SK-N-SH (cell line): ENCODE data around the gene CBLB. TPM values are rescaled to one million over a fixed set of nuclear protein-coding genes. Genes with fewer than 3 reads are reported as not detected.

ENCODE experiments used
- CTCF ChIA-PET: fragments of 300-600, 350-600 bp; formaldehyde crosslinking; extraction: SDS; loops from one replicate; lab custom pipeline; 2021; lab: Yijun Ruan, JAX
- POLR2A ChIA-PET: fragments of 350-600 bp; sonication (Branson Sonifier 250); formaldehyde crosslinking; extraction: SDS; loops from one replicate; lab custom pipeline; 2020; ENCODE audit warnings: antibody characterized with exemption, inconsistent platforms; lab: Yijun Ruan, JAX
- DNase-seq: peaks from one replicate; pipeline ENCODE4 v3.0.0; 2012
- H2AFZ ChIP-seq: fragments of 200-600 bp; sonication (generic); 2 replicates; pipeline ENCODE4 v1.8.1; 2016; ENCODE audit warnings: antibody characterized with exemption, mild to moderate bottlenecking, low read depth
- H3F3A ChIP-seq: fragments of 200-600 bp; sonication (generic); replicated peaks from 2 replicates; pipeline ENCODE3; 2016; ENCODE audit warnings: antibody characterized with exemption, mild to moderate bottlenecking; ENCODE audit not compliant: insufficient read depth
- H3K27ac ChIP-seq, 2 experiments: fragments of 200-500 bp in 1 of 2; fragments of 200-600 bp in 1 of 2; sonication (Bioruptor generic) in 1 of 2; sonication (generic), shearing (Covaris generic) in 1 of 2; 2 replicates each; pipeline versions ENCODE4 v1.5.1 to v1.6.1; 2014 to 2016; ENCODE audit warnings: low read depth in 2 of 2, inconsistent platforms in 1 of 2, low read length in 1 of 2, mild to moderate bottlenecking in 1 of 2, mixed read lengths in 1 of 2
- H3K27me3 ChIP-seq: fragments of 200-600 bp; sonication (generic), shearing (Covaris generic); 2 replicates; pipeline ENCODE4 v1.6.1; 2016; ENCODE audit warnings: mixed run types; ENCODE audit not compliant: insufficient read depth
- H3K36me3 ChIP-seq, 2 experiments: fragments of 200-500 bp in 1 of 2; fragments of 200-600 bp in 1 of 2; sonication (Bioruptor generic) in 1 of 2; sonication (generic) in 1 of 2; replicated peaks in 1 of 2; 2 replicates each; pipeline versions ENCODE3 to v1.5.1; 2014 to 2016; ENCODE audit warnings: low read length in 1 of 2, mild to moderate bottlenecking in 1 of 2; ENCODE audit not compliant: insufficient read depth in 2 of 2, control insufficient read depth in 1 of 2
- H3K4me1 ChIP-seq, 2 experiments: fragments of 200-500 bp in 1 of 2; fragments of 200-600 bp in 1 of 2; sonication (Bioruptor generic) in 1 of 2; sonication (generic), shearing (Covaris generic) in 1 of 2; 2 replicates each; pipeline versions ENCODE4 v1.5.1 to v1.6.1; 2014 to 2016; ENCODE audit warnings: low read depth in 1 of 2, low read length in 1 of 2, mixed run types in 1 of 2; ENCODE audit not compliant: insufficient read depth in 2 of 2, control insufficient read depth in 1 of 2
- H3K4me2 ChIP-seq: fragments of 200-600 bp; sonication (generic), shearing (Covaris generic); 2 replicates; pipeline ENCODE4 v1.6.1; 2017; ENCODE audit warnings: mixed run types
- H3K4me3 ChIP-seq, 2 experiments: fragments of 200-500 bp in 1 of 2; fragments of 200-600 bp in 1 of 2; sonication (Bioruptor generic) in 1 of 2; sonication (generic), shearing (Covaris generic) in 1 of 2; 2 replicates each; pipeline versions ENCODE4 v1.5.1 to v1.8.1; 2014 to 2016; ENCODE audit warnings: low read depth in 2 of 2, inconsistent platforms in 1 of 2, low read length in 1 of 2, mild to moderate bottlenecking in 1 of 2, mixed read lengths in 1 of 2, moderate library complexity in 1 of 2
- H3K79me2 ChIP-seq: fragments of 200-600 bp; sonication (generic); 2 replicates; pipeline ENCODE4 v1.8.1; 2017; ENCODE audit warnings: mild to moderate bottlenecking; ENCODE audit not compliant: insufficient read depth
- H3K9ac ChIP-seq: fragments of 200-600 bp; sonication (generic); 2 replicates; pipeline ENCODE4 v1.6.1; 2017; ENCODE audit warnings: mixed run types
- H3K9me2 ChIP-seq: fragments of 200-600 bp; sonication (generic); 2 replicates; pipeline ENCODE4 v1.6.1; 2017; ENCODE audit warnings: mixed run types
- H3K9me3 ChIP-seq: fragments of 200-600 bp; sonication (generic); 2 replicates; pipeline ENCODE4 v1.6.1; 2017; ENCODE audit warnings: mixed run types, mild to moderate bottlenecking, moderate library complexity
- H4K20me1 ChIP-seq: fragments of 200-600 bp; sonication (generic); 2 replicates; pipeline ENCODE4 v1.6.1; 2017; ENCODE audit warnings: mild to moderate bottlenecking, mixed run types; ENCODE audit not compliant: insufficient read depth
- CTCF ChIP-seq: fragments of 200-600 bp; sonication (generic); IDR thresholded peaks from 2 replicates; pipeline ENCODE4 v1.6.1; 2017; ENCODE audit warnings: antibody characterized with exemption, mild to moderate bottlenecking, moderate library complexity
- ELF1 ChIP-seq: IDR thresholded peaks from 2 replicates; pipeline ENCODE4 v1.4.0; 2012
- FOSL2 ChIP-seq: IDR thresholded peaks from 2 replicates; pipeline ENCODE4 v1.4.0; 2012; ENCODE audit warnings: low read depth, mild to moderate bottlenecking, moderate library complexity, borderline replicate concordance
- GABPA ChIP-seq: IDR thresholded peaks from 2 replicates; pipeline ENCODE4 v1.4.0; 2012; ENCODE audit warnings: low read depth, mild to moderate bottlenecking
- GATA2 ChIP-seq: sonication (generic); formaldehyde crosslinking; IDR thresholded peaks from 2 replicates; pipeline ENCODE4 v1.5.0; 2020; ENCODE audit warnings: mild to moderate bottlenecking, missing genetic modification reagents
- JUND ChIP-seq: IDR thresholded peaks from 2 replicates; pipeline ENCODE4 v1.4.0; 2012
- MAX ChIP-seq: IDR thresholded peaks from 2 replicates; pipeline ENCODE4 v1.4.0; 2012; ENCODE audit warnings: low read depth
- MEF2A ChIP-seq: IDR thresholded peaks from 2 replicates; pipeline ENCODE4 v1.4.0; 2012; ENCODE audit warnings: low read depth, borderline replicate concordance
- NFIC ChIP-seq: IDR thresholded peaks from 2 replicates; pipeline ENCODE4 v1.4.0; 2012; ENCODE audit warnings: borderline replicate concordance
- NRF1 ChIP-seq: IDR thresholded peaks from 2 replicates; pipeline ENCODE4 v1.6.1; 2012; ENCODE audit warnings: low read depth, mild to moderate bottlenecking, low read length
- PBX3 ChIP-seq: IDR thresholded peaks from 2 replicates; pipeline ENCODE4; 2012
- RAD21 ChIP-seq: IDR thresholded peaks from 2 replicates; pipeline ENCODE4 v1.6.1; 2012; ENCODE audit warnings: mild to moderate bottlenecking, low read length
- RCOR1 ChIP-seq: fragments of 150-350 bp; IDR thresholded peaks from 2 replicates; pipeline ENCODE4 v1.6.1; 2017; ENCODE audit warnings: antibody characterized with exemption, low read length
- REST ChIP-seq: IDR thresholded peaks from 2 replicates; pipeline ENCODE4 v1.6.1; 2012; ENCODE audit warnings: mild to moderate bottlenecking, low read depth, low read length, moderate library complexity
- SMC3 ChIP-seq: IDR thresholded peaks from 2 replicates; pipeline ENCODE4 v1.6.1; 2012; ENCODE audit warnings: low read depth, low read length, improper control_type of control experiment
- USF1 ChIP-seq: IDR thresholded peaks from 2 replicates; pipeline ENCODE4 v1.4.0; 2012; ENCODE audit warnings: low read depth, borderline replicate concordance
- YY1 ChIP-seq: IDR thresholded peaks from 2 replicates; pipeline ENCODE4 v1.4.0; 2012; ENCODE audit warnings: low read depth, mild to moderate bottlenecking
- WGBS: methylation state at CpG from one replicate; pipeline ENCODE4 v1.1.6; 2017; ENCODE audit warnings: low lambda C conversion rate; 5-methylcytosine and 5-hydroxymethylcytosine counted together
- polyA plus RNA-seq, 3 experiments: library from polyadenylated mRNA; depleted of rRNA; stranded (reverse); fragments of >200 nt; gene quantifications; 2 replicates each; pipeline ENCODE4 v1.2.3, GENCODE V29; 2012

Gene CBLB
- polyA plus RNA-seq, 1 of the 3 experiments (the other 2 are of a cell fraction): 4.4 TPM

- no peak for DNase-seq
- H3K9ac ChIP-seq: no peak overlapping the region
- H3K4me1 ChIP-seq: no peaks in the 10 kb centered on the region
- no peaks in the 10 kb centered on the region for H3F3A ChIP-seq
- no peaks in the 10 kb centered on the region for H3K79me2 ChIP-seq
- H3K27ac ChIP-seq: no peak overlapping the region
- ChIA-PET POLR2A (no interaction called here), CTCF (no interaction called here)
- TF ChIP-seq USF1 (no peak), MAX (no peak), RAD21 (no peak), YY1 (no peak), ELF1 (no peak), RCOR1 (no peak), JUND (no peak), NFIC (no peak), PBX3 (no peak)
- H3K9me3 ChIP-seq: no peaks in the 10 kb centered on the region
- H3K9me2 ChIP-seq: no peaks in the 10 kb centered on the region
- WGBS: 93% methylated on average over 5 of the region's 5 CpGs
- H4K20me1 ChIP-seq: no peaks in the 10 kb centered on the region
- H3K4me2 ChIP-seq: no peak overlapping the region
- H3K27me3 ChIP-seq: no peaks in the 10 kb centered on the region
- no peak overlapping the region for H2AFZ ChIP-seq
- H3K4me3 ChIP-seq: no peak overlapping the region
- H3K36me3 ChIP-seq: no peaks in the 10 kb centered on the region
Measured at GRCh38 chr3:105618556-105618955, 250.3 kb downstream of the CBLB start.

- ChIA-PET CTCF (no interaction called here), POLR2A (no interaction called here)
- Histone ChIP-seq H3K79me2 (no peaks in the 10 kb centered on the region), H3K27ac (no peak overlapping the region), H3K4me1 (no peaks in the 10 kb centered on the region), H4K20me1 (no peaks in the 10 kb centered on the region), H2AFZ (no peak overlapping the region), H3K9me3 (no peaks in the 10 kb centered on the region), H3K9me2 (no peaks in the 10 kb centered on the region), H3K36me3 (no peaks in the 10 kb centered on the region), H3K27me3 (no peaks in the 10 kb centered on the region), H3F3A (no peaks in the 10 kb centered on the region), H3K9ac (no peak overlapping the region), H3K4me3 (no peak overlapping the region), H3K4me2 (no peak overlapping the region)
- WGBS: 64% methylated on average over 5 of the region's 5 CpGs
- no peak for DNase-seq
- no peak for TF ChIP-seq GABPA
- no peak for TF ChIP-seq JUND
- TF ChIP-seq GATA2: no peak
- no peak for TF ChIP-seq SMC3
- TF ChIP-seq NFIC: no peak
- TF ChIP-seq CTCF: no peak
- no peak for TF ChIP-seq MEF2A
- TF ChIP-seq NRF1: no peak
- TF ChIP-seq REST: no peak
- no peak for TF ChIP-seq FOSL2
Measured at GRCh38 chr3:105616374-105617121, 252.3 kb downstream of the CBLB start.
